GM12873 (cell line): ENCODE measurements around the gene INS.
A peak's percentile ranks its signal among the peaks of the same experiment; 100 is the strongest.

Experiments used
- CTCF ChIP-seq: IDR thresholded peaks from 2 replicates; pipeline ENCODE4 v1.5.1; 2012; ENCODE audit warnings: low read depth, mild to moderate bottlenecking, moderate library complexity, low read length, control low read depth; ENCODE audit not compliant: insufficient read depth; ENCODE audit errors: missing control alignments

The INS gene

GRCh38 chr11:2191883-2192282 is 30.9 kb upstream of the INS start:
- TF ChIP-seq CTCF = no peak

GRCh38 chr11:2190657-2191471 is 29.9 kb upstream of the INS start:
- TF ChIP-seq CTCF = no peak

- no peak for TF ChIP-seq CTCF
These were observed 29.1 kb upstream of the INS start for GRCh38 chr11:2189938-2190656.

- TF ChIP-seq CTCF = no peak
These were observed 27.7 kb upstream of the INS start for GRCh38 chr11:2188745-2189144.

GRCh38 chr11:2187280-2187707 is 26.3 kb upstream of the INS start:
- TF ChIP-seq CTCF = no peak

- TF ChIP-seq CTCF = peak; percentile 45
These were observed 25.8 kb upstream of the INS start for GRCh38 chr11:2186669-2187279.
